Keratinocyte (primary cell): Measurements from ENCODE around the gene RNASE2. TPM values are rescaled to one million over a fixed set of nuclear protein-coding genes. Genes with fewer than 3 reads are reported as not detected.

Source experiments
- DNase-seq: peaks from one replicate; pipeline ENCODE4 v3.0.0-alpha.2; 2011; ENCODE audit warnings: low read depth, missing footprints, low spot score
- FAIRE-seq: peaks from 2 replicates; lab custom pipeline; 2011; peaks lifted over from hg19 to GRCh38; lab: Jason Lieb, UNC
- H2AFZ ChIP-seq: 2 replicates; pipeline ENCODE4 v1.6.0; 2012; ENCODE audit warnings: low read length, control low read depth, inconsistent platforms; ENCODE audit not compliant: control insufficient read depth
- H3K27ac ChIP-seq: 2 replicates; pipeline ENCODE4 v1.5.1; 2011; ENCODE audit warnings: low read length; ENCODE audit not compliant: control insufficient read depth, insufficient read depth
- H3K27me3 ChIP-seq: 3 replicates; pipeline ENCODE4 v1.6.0; 2011; ENCODE audit warnings: low read length; ENCODE audit not compliant: control insufficient read depth, insufficient read depth; ENCODE audit errors: extremely low read depth
- H3K36me3 ChIP-seq, 2 experiments: 2 replicates in 1 of 2; 3 replicates in 1 of 2; pipeline ENCODE4 v1.5.1; 2011; ENCODE audit warnings: low read length in 2 of 2, mild to moderate bottlenecking in 1 of 2; ENCODE audit not compliant: control insufficient read depth in 2 of 2, insufficient read depth in 2 of 2; ENCODE audit errors: extremely low read depth in 1 of 2
- H3K4me1 ChIP-seq: 3 replicates; pipeline ENCODE4 v1.5.1; 2011; ENCODE audit warnings: low read length; ENCODE audit not compliant: control insufficient read depth, insufficient read depth; ENCODE audit errors: extremely low read depth
- H3K4me2 ChIP-seq: 3 replicates; pipeline ENCODE4 v1.6.0; 2011; ENCODE audit warnings: low read depth, low read length; ENCODE audit not compliant: control insufficient read depth, insufficient read depth; ENCODE audit errors: extremely low read depth
- H3K4me3 ChIP-seq, 3 experiments: fragments of 200-600 bp in 1 of 3; sonication (generic) in 1 of 3; 2 replicates in 2 of 3; 3 replicates in 1 of 3; pipeline ENCODE4 v1.5.1; 2011 to 2016; ENCODE audit warnings: low read length in 3 of 3, mild to moderate bottlenecking in 3 of 3, control low read depth in 2 of 3, inconsistent platforms in 1 of 3, low read depth in 1 of 3, mixed read lengths in 1 of 3, mixed run types in 1 of 3, moderate library complexity in 1 of 3; ENCODE audit not compliant: control insufficient read depth in 2 of 3, insufficient read depth in 2 of 3; ENCODE audit errors: extremely low read depth in 1 of 3
- H3K79me2 ChIP-seq: 2 replicates; pipeline ENCODE4 v1.6.0; 2012; ENCODE audit warnings: low read length; ENCODE audit not compliant: control insufficient read depth, insufficient read depth
- H3K9ac ChIP-seq: 3 replicates; pipeline ENCODE4 v1.6.0; 2011; ENCODE audit warnings: low read length; ENCODE audit not compliant: control insufficient read depth, insufficient read depth; ENCODE audit errors: extremely low read depth
- H3K9me1 ChIP-seq: 3 replicates; pipeline ENCODE4 v1.6.0; 2011; ENCODE audit warnings: low read length; ENCODE audit not compliant: control insufficient read depth, insufficient read depth; ENCODE audit errors: extremely low read depth
- H3K9me3 ChIP-seq: 2 replicates; pipeline ENCODE4 v1.5.1; 2012; ENCODE audit warnings: low read depth, low read length; ENCODE audit not compliant: control insufficient read depth
- H4K20me1 ChIP-seq: 3 replicates; pipeline ENCODE4 v1.6.0; 2011; ENCODE audit warnings: low read length; ENCODE audit not compliant: control insufficient read depth, insufficient read depth; ENCODE audit errors: extremely low read depth
- CTCF ChIP-seq, 3 experiments: IDR thresholded peaks in 1 of 3; conservative IDR thresholded peaks in 1 of 3; optimal IDR thresholded peaks in 1 of 3; 2 replicates in 2 of 3; 3 replicates in 1 of 3; pipeline versions ENCODE3 to v1.5.1; 2011; ENCODE audit warnings: low read length in 3 of 3, mild to moderate bottlenecking in 3 of 3, moderate library complexity in 2 of 3, control low read depth in 1 of 3, inconsistent platforms in 1 of 3; ENCODE audit not compliant: insufficient read depth in 2 of 3; ENCODE audit errors: extremely low read depth in 1 of 3
- EZH2 ChIP-seq: IDR thresholded peaks from one replicate; pipeline ENCODE4 v1.6.1; 2012; ENCODE audit warnings: inconsistent platforms, mild to moderate bottlenecking, low read length, moderate library complexity
- dilution Hi-C: fragments of 300-500 bp; cut with MboI; formaldehyde crosslinking; loops from one replicate; pipeline ENCODE4 v1.7.0; 2020; ENCODE audit warnings: low sequenced_read_pairs; ENCODE audit not compliant: extremely low pct_ligation_motif_present
- polyA plus RNA-seq, 5 experiments: library from polyadenylated mRNA; depleted of rRNA in 3 of 5; stranded (reverse) in 3 of 5; stranded (forward) in 1 of 5; unstranded in 1 of 5; fragments of >200 nt; gene quantifications; 1 replicate in 1 of 5; 2 replicates in 3 of 5; 3 replicates in 1 of 5; pipeline versions ENCODE4 v1.2.1 to v1.2.3, GENCODE V29; 2011 to 2012; ENCODE audit warnings: missing spikeins in 2 of 5, low read depth in 1 of 5, low replicate concordance in 1 of 5
- small RNA-seq, 3 experiments: library from RNA; depleted of rRNA; stranded (forward); fragments of <200 nt; gene quantifications; one replicate each; pipeline ENCODE3, GENCODE V24; 2012; ENCODE audit warnings: low read depth in 3 of 3, low replicate concordance in 1 of 3; ENCODE audit not compliant: insufficient read length in 3 of 3

The RNASE2 gene
- polyA plus RNA-seq, 1 donor (not counting 4 experiments of a cell fraction or from before 2014, with no cell fraction given): not detected

GRCh38 chr14:21001218-21001617 lies 45.9 kb downstream of the RNASE2 start:
- FAIRE-seq: no peak
- Histone ChIP-seq H3K9ac (no peak overlapping the region), H3K27me3 (no peaks in the 10 kb centered on the region), H2AFZ (no peak overlapping the region), H3K4me1 (peaks cover 17% of the 10 kb centered on the region), H3K27ac (no peak overlapping the region), H4K20me1 (no peaks in the 10 kb centered on the region), H3K9me1 (no peaks in the 10 kb centered on the region), H3K4me3 (no peak overlapping the region), H3K79me2 (no peaks in the 10 kb centered on the region), H3K4me2 (no peak overlapping the region), H3K9me3 (no peaks in the 10 kb centered on the region), H3K36me3 (peaks cover 5 to 7% of the 10 kb centered on the region in 2 experiments)
- DNase-seq: no peak
- TF ChIP-seq EZH2: no peak
- TF ChIP-seq CTCF (optimal IDR thresholded peaks at IDR 0.05 in 1 of 3, IDR thresholded peaks at IDR 0.05 in 1 of 3, conservative IDR thresholded peaks at IDR 0.05 in 1 of 3; ENCODE audit: extremely low read depth in 1 of 3, insufficient read depth in 2 of 3, low read length in 3 of 3): no peak
- dilution Hi-C loops: no loop called here

- dilution Hi-C loops: no loop called here
- Histone ChIP-seq H3K27me3 (no peaks in the 10 kb centered on the region), H3K9ac (no peak overlapping the region), H3K9me1 (no peaks in the 10 kb centered on the region), H2AFZ (no peak overlapping the region), H3K4me2 (no peak overlapping the region), H3K27ac (no peak overlapping the region), H3K9me3 (no peaks in the 10 kb centered on the region), H3K36me3 (no peaks in the 10 kb centered on the region), H3K4me3 (no peak overlapping the region), H4K20me1 (no peaks in the 10 kb centered on the region), H3K79me2 (no peaks in the 10 kb centered on the region), H3K4me1 (peaks cover 6% of the 10 kb centered on the region)
- TF ChIP-seq EZH2: no peak
- no peak for TF ChIP-seq CTCF (optimal IDR thresholded peaks at IDR 0.05 in 1 of 3, IDR thresholded peaks at IDR 0.05 in 1 of 3, conservative IDR thresholded peaks at IDR 0.05 in 1 of 3; ENCODE audit: extremely low read depth in 1 of 3, insufficient read depth in 2 of 3, low read length in 3 of 3)
- DNase-seq (no peak), FAIRE-seq (no peak)
Measured at GRCh38 chr14:21003788-21004346, 48.6 kb downstream of the RNASE2 start.

Small RNAs within 50 kb of the gene (small RNA-seq; reads per million reads assigned to genes)
- 0 reads per million in 3 experiments for gene RN7SL189P

Other genes with a start within 250 kb of the RNASE2 start
- not detected in 3 replicates for gene EDDM3A, start 209.6 kb upstream of the RNASE2 start, polyA plus RNA-seq
- not detected in 3 replicates for gene EDDM3B, start 187.1 kb upstream of the RNASE2 start, polyA plus RNA-seq
- gene RNASE6, start 174.2 kb upstream of the RNASE2 start, polyA plus RNA-seq: not detected in 3 replicates
- 0.09 TPM in 1 of 3 replicates, not detected in the others for gene RNASE1, start 152.6 kb upstream of the RNASE2 start, polyA plus RNA-seq
- gene RNASE3, start 64.1 kb upstream of the RNASE2 start, polyA plus RNA-seq: not detected in 3 replicates
- gene METTL17, start 34.5 kb downstream of the RNASE2 start, polyA plus RNA-seq: 51.3 to 63.5 TPM (median 61.9 TPM) in 3 replicates
- 0.37 to 1.2 TPM (median 0.94 TPM) in 3 replicates for gene SLC39A2, start 43.8 kb downstream of the RNASE2 start, polyA plus RNA-seq
- gene NDRG2, start 69.6 kb downstream of the RNASE2 start, polyA plus RNA-seq: 11.1 to 15.4 TPM (median 12.5 TPM) in 3 replicates
- gene TPPP2, start 74.7 kb downstream of the RNASE2 start, polyA plus RNA-seq: not detected in 3 replicates
- not detected in 3 replicates for gene RNASE13, start 79.3 kb downstream of the RNASE2 start, polyA plus RNA-seq
- 17.4 to 36.6 TPM (median 19.0 TPM) in 3 replicates for gene RNASE7, start 86.9 kb downstream of the RNASE2 start, polyA plus RNA-seq
- not detected in 3 replicates for gene RNASE8, start 102.3 kb downstream of the RNASE2 start, polyA plus RNA-seq
- 8.7 to 14.4 TPM (median 11.9 TPM) in 3 replicates for gene ARHGEF40, start 114.8 kb downstream of the RNASE2 start, polyA plus RNA-seq
- gene ZNF219, start 143.2 kb downstream of the RNASE2 start, polyA plus RNA-seq: 23.1 to 35.3 TPM (median 24.8 TPM) in 3 replicates
- gene TMEM253, start 145.6 kb downstream of the RNASE2 start, polyA plus RNA-seq: 1.1 to 1.4 TPM (median 1.3 TPM) in 3 replicates
- gene OR5AU1, start 200.6 kb downstream of the RNASE2 start, polyA plus RNA-seq: not detected in 3 replicates